Measurements from ENCODE around the gene INF2.

The INF2 gene

DNA sequence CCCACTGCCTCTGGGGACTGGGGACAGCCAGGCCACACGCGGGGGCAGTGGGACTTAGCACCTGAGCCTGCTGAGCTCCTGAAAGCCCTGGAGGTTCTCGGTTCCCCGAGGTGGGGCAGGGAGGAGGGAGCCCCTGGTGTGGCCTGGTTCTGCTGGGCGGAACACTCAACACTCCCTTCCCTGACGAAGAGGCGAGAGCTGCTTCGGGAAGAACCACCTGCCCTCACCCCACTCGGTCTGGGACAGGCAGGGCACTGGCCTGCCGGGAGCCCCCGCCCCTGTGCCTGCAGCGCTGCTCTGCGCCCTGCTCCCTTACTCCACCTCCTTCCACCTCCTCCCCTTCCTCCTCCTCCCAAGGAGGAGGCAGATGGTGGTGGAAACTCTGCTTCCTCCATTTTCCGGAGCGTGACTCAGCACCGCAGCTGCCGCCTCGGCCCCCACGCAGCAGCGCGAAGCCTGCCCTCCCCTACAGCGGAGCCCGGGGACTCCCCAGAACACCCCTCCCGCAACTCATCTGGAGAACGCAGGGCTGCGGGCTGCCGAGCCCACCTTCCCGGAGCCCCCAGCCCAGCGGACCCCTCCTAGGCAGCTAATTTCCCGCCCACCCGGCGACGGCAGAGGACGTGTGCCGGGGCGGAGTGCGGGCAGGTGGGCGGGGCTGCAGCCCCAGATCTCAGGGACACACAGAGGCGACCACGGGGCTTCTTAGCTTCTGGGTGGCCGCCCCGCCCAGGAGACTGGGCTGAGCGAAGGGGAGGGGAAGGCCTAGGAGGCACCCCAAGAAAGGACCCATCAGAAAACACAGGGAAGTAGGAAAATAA, 11.7 kb upstream of the INF2 start:
- TF ChIP-seq ZNF274 (IDR thresholded peaks at IDR 0.05; ENCODE audit: low read depth, low read length), result no peak
- peak overlapping the region; percentile 27; the same call in 1 of the 2 replicates for H3K4me3 ChIP-seq (ENCODE audit: low read length)

DNA sequence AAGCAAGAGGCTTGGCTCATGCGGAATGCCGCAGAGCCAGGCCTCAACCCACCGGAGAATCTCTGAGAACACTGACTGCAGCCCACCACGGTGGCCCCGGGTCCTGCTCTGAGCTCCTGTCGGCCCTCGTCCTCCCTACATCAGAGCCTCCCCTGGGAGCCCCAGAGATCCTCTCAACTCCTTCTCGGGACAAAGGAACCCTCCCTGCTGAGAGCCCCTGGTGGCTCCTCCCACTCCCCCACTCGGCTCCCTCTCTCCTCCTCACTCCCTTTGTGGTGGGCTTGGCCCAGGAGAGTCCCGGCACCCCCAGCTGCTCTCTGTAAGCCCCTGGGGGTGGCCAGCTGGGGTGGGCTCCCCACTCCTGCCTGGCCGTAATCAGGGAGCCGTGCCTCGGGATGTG, 11.1 kb upstream of the INF2 start:
- peak overlapping the region; percentile 27; the same call in 1 of the 2 replicates for H3K4me3 ChIP-seq (ENCODE audit: low read length)
- no peak for TF ChIP-seq ZNF274 (IDR thresholded peaks at IDR 0.05; ENCODE audit: low read depth, low read length)

DNA sequence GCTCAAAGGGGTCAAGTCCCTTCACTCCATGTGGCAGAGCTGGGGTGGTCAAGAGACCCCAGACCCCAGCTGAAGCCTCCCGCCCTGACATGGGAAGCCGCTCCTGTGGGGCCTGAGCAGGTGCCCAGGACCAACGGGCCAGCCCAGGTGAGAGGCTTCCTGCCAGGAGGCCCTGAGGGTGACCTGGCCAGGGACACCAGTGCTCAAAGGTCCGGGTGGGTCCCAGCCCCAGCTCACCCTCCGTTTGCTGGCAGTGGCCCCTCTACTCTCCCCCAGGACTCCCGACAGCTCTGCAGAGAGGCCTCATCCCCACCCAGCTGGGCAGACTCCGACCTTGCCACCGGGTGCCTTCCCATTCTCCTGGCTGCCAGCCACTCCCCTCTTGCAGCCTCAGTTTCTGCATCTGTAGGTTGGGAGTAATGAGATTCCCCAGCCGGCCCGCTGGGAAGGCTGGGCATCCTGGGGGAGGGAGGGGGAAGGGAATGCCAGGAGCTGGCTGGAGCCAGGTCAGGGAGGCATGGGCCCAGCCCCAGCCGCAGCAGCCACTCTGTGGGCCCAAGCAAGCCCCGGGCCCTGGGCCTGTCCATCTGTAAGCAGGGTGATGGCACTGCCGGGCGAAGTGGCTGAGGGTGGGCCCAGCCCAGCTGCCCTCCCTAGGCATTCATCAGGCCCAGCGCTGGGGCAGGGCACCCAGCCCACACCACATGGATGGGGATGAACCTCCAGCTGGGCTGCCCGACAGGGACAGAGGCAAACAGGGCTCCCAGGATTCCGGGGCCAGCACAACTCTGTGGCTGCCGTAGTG, 10.3 kb upstream of the INF2 start:
- no peak overlapping the region for H3K4me3 ChIP-seq (ENCODE audit: low read length)
- TF ChIP-seq ZNF274 (IDR thresholded peaks at IDR 0.05; ENCODE audit: low read depth, low read length), result no peak

DNA sequence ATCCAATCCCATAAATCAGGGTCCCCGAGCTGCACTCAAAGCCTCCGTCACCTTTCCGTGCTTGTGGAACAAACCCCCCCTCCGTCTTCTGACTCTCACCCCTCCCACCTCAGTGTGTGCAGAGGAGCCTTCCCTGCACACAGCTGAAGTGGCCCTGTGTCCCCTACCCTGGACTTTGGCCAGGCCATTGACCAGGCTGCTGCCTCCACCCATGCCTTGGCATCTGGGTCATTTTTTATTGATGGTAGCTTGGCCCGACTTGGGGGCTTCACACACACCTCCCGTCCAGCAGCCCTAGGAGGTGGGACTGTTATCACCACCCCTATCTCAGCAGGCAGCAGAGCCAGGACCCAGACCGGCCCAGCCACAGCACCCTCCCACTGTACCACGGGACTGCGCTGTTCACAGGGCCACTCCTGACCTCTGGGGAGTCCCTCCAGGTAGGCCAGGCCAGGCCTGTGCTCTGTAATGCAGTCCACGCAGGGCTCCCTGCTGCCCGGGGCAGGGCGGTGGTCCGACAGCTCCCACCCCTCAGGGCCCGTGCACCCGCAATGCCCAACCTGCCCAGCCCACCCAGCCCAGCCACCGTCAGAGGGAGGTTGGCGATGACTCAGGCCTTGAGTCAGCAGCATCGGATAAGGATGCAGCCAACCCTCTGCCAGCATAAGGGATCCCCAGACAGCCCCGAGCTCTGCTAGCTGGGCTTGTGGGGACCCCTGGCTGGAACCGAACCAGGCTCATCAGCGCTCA, 9.2 kb upstream of the INF2 start:
- no peak for TF ChIP-seq ZNF274 (IDR thresholded peaks at IDR 0.05; ENCODE audit: low read depth, low read length)
- H3K4me3 ChIP-seq (ENCODE audit: low read length), result no peak overlapping the region

DNA sequence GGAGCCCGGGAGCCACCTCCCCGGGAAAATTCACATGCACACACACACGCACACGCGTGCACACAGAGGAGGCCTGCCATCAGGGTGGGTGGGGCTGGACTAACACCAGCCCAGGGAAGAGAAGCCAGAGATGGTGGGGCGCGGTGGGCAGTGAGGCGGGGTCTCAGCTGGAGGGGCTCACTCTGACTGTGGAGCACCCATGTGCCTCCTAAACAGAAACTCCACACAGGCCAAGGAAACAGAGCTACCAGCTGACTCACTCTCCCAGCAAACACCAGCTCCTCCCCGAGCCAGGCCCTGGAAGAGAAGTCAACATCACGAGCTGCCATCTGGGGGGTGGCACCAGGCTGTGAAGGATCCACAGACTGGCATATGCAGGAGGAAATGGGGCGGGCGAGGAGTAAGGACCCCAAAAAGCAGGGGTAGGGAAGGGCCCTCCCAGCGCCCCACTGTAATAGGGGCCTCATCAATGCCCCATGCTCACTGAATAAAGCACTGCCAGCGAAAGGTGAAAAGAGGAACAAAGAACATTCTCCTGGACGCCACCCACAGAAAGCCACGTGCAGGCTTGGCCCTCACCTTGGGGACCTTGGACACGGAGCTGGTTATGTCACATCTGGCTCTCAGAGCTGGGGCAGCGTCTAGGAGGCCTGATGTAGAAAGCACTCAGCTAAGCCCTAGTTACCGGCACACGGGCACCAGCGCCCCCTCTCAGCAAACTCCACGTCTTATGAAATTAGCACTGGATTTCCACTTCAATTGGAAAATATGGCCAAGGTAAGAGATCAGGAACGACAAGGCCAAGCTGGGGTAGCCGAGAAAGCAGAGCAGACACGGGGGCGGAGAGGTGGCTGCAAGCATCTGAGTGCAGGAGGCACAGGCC, 8.4 kb upstream of the INF2 start:
- no peak overlapping the region for H3K4me3 ChIP-seq (ENCODE audit: low read length)
- no peak for TF ChIP-seq ZNF274 (IDR thresholded peaks at IDR 0.05; ENCODE audit: low read depth, low read length)

DNA sequence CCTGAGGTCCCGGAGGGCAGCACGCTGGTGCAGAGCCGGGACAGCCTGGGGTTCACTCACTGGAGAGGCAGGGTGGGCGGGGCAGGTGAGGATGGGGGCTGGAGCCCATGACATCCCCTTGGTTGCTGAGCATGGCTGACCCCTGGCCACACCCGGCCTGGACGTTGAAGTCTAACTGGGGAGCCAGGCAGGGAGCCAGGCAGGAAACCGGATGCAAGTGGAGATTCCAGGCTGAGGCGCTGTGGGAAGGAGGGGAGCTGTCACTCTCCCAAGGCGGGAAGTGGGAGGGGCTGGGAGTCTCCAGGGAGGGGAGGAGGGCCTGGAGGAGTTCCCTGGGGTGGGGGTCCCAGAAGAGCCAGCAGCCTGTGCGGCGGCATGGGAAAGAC, 7.7 kb upstream of the INF2 start:
- H3K4me3 ChIP-seq (ENCODE audit: low read length), result no peak overlapping the region
- no peak for TF ChIP-seq ZNF274 (IDR thresholded peaks at IDR 0.05; ENCODE audit: low read depth, low read length)

DNA sequence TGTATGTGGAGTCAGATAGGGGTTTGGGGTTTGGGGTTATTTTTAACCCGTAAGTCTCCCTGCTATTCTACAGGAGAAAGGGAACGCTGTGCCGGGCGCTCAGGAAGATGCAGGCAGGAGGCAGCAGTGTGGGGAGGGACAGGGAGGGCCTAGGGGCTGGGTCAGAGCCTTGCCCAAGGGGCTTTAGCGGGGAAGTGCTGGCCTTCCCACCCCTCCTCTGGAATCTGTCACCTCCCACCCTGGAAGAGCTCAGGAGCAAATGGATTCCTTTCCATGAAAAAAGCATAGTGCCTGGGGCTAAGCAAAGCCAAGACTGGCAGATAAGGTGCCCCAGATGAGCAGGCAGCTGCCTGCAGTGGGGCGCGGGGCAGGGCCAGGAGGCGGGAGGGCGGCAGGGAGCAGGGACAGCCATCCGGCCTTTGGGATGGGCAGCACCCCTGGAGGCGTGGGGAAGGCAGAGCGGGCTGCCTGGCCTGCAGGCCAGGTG, 7.3 kb upstream of the INF2 start:
- no peak overlapping the region for H3K4me3 ChIP-seq (ENCODE audit: low read length)
- no peak for TF ChIP-seq ZNF274 (IDR thresholded peaks at IDR 0.05; ENCODE audit: low read depth, low read length)

DNA sequence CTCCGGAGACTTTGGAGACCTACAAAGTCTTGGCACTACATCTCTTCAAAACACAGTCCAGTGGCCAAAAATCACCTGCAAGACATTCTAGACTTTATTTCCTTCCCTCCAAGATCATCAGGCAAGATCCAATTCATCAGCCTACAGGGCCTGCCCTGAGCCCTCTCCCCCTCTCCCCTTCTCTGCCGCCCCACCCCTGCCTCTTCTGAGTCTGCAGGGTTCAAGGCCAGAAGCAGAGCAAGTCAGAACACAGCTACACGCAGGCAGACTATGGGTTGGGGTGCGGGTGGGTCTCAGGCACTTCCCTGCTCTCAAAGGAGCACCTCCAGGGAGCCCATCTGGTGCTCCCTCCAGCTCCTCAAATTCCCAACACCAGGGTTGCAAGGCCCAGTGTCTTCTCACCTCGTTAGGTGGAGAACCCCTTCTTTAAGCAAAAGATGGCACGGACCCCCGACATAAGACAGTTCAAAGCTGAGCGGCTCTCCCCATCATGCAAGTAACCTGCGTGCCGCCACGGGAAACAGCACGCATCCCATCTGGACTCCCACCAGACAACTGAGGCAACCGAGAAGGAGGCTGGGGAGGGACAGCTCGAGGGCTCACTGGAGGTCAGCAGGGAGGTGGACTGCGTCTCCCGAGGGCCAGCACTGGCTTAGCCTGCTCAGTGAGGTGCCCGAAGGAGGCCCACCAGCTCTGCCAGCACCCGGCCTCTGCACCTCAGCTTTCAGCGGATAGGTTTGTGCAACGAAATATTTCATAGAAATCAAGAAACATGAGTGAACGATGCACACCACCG, 5.6 kb upstream of the INF2 start:
- no peak overlapping the region for H3K4me3 ChIP-seq (ENCODE audit: low read length)
- no peak for TF ChIP-seq ZNF274 (IDR thresholded peaks at IDR 0.05; ENCODE audit: low read depth, low read length)

DNA sequence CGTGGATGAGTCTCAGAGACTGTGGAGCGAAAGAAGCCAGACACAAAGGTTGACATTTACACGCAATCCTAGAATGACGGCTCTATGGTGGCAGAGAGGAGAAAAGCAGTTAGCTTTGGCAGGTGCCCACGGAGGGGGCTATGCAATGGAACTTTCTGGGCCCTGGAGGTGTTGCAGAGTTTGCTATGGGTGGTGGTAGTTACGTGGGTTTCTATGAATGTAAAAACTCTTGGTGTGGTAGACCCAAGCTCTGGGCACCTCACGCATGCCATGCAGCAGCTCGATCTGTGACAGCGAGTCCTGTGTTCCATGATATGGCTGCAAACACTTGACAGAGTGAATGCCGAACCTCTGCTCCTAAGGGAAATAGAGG, 5.0 kb upstream of the INF2 start:
- TF ChIP-seq ZNF274 (IDR thresholded peaks at IDR 0.05; ENCODE audit: low read depth, low read length), result no peak
- no peak overlapping the region for H3K4me3 ChIP-seq (ENCODE audit: low read length)

DNA sequence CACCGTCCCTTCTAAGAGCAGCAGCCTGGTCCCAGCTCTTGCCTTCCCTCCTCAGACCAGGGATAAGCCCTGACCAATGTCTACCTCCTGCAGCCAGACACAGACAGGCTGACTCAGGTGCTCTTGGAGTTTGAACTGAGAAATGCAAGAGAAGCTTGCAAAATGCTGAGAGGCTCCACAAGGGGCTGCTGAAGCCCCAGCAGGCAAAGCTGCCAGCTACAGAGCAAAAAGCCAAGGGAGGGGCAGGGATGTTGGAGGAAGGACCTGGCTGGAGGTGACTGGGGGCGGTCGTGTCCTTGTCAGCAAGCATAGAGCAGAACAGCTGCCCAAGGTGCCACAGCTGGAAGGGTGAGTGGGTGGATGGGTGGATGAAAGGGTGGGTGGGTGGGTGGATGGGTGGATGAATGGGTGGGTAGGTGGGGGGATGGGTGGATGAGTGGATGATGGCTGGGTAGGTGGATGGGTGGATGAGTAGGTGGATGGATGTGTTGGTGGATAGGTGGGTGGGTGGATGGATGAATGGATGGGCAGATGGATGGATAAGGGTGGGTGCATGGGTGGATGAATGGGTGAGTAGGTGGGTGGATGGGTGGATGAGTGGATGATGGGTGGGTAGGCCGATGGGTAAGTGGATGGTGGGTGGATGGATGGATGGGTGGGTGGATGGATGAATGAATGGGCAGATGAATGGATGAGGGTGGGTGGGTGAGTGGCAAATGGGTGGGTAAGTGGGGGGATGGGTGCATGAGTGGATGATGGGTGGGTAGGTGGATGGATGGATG, 4.0 kb upstream of the INF2 start:
- H3K4me3 ChIP-seq (ENCODE audit: low read length), result no peak overlapping the region
- TF ChIP-seq ZNF274 (IDR thresholded peaks at IDR 0.05; ENCODE audit: low read depth, low read length), result no peak

DNA sequence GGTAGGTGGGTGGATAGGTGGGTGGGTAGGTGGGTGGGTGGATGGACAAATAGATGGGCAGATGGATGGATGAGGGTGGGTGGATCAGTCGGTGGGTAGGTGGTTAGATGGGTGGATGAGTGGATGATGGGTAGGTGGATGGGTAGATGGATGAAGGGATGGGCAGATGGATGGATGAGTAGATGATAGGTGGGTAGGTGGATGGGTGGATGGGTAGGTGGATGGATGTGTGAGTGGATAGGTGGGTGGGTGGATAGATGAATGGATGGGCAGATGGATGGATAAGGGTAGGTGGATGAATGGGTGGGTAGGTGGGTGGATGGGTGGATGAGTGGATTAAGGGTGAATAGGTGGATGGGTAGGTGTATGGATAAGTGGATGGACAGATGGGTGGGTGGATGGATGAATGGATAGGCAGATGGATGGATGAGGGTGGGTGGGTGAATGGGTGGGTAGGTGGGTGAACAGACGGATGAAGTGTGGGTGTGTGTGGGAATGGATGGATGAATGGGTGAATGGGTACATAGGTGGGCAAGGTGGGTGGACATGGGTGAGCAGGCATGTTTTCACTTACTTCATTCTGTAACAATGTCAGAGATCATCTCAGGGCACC, 3.3 kb upstream of the INF2 start:
- no peak for TF ChIP-seq ZNF274 (IDR thresholded peaks at IDR 0.05; ENCODE audit: low read depth, low read length)

More for the DNA sequence above, 3.3 kb upstream of the INF2 start:
- H3K4me3 ChIP-seq (ENCODE audit: low read length), result no peak overlapping the region
